ENCODE data around the gene CDH4.

DNA sequence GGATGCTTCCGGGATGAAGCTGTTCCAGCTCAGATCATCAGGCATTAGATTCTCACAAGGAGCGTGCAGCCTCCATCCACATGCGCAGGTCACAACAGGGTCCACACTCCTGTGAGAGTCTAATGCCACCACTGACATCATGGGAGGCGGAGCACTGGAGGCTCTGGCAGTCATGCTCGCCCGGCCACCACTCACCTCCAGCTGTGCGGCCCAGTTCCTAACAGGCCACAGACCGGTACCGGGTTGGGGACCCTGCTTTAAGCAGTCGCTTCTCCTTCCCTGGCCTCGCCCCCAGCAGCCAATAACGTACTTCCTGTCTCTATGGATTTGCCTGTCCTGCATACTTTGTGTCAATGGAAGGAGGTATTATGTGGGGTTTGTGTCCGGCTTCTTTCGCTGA lies 576.8 kb downstream of the CDH4 start:
- TF ChIP-seq, protein P1, sequence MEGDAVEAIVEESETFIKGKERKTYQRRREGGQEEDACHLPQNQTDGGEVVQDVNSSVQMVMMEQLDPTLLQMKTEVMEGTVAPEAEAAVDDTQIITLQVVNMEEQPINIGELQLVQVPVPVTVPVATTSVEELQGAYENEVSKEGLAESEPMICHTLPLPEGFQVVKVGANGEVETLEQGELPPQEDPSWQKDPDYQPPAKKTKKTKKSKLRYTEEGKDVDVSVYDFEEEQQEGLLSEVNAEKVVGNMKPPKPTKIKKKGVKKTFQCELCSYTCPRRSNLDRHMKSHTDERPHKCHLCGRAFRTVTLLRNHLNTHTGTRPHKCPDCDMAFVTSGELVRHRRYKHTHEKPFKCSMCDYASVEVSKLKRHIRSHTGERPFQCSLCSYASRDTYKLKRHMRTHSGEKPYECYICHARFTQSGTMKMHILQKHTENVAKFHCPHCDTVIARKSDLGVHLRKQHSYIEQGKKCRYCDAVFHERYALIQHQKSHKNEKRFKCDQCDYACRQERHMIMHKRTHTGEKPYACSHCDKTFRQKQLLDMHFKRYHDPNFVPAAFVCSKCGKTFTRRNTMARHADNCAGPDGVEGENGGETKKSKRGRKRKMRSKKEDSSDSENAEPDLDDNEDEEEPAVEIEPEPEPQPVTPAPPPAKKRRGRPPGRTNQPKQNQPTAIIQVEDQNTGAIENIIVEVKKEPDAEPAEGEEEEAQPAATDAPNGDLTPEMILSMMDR (IDR thresholded peaks at IDR 0.05; ENCODE audit: insufficient read depth, low read depth, low read length), result no peak
- no peak for TF ChIP-seq EZH2 (IDR thresholded peaks at IDR 0.05; ENCODE audit: insufficient read depth, low read length)

Measured in astrocyte (in vitro differentiated cells and primary cell).